Measurements from ENCODE around the gene ATP6AP2.
"Not testable (repeated sequence)": the region's sequence is repeated elsewhere in the genome, so short reads cannot be mapped to it uniquely, and the experiment has no call there.

- not testable (repeated sequence) for TF ChIP-seq CTCF (IDR thresholded peaks at IDR 0.05; ENCODE audit: low read depth, low read length); EZH2phosphoT487 (IDR thresholded peaks at IDR 0.05; ENCODE audit: low read depth)
These were observed 1.4 kb downstream of the ATP6AP2 start for GRCh38 chrX:40582178-40582577.
